Upper lobe of left lung (tissue), 4 donors: ENCODE data around the gene REC8.
A peak's percentile ranks its signal among the peaks of the same experiment; 100 is the strongest.

ENCODE experiments used
- POLR2A ChIP-seq, 4 donors: fragments of 450-650 bp; IDR thresholded peaks; one replicate each; pipeline ENCODE4 v1.5.1; 2016 to 2017; ENCODE audit warnings: antibody characterized with exemption in 4 of 4, mild to moderate bottlenecking in 2 of 4
- POLR2AphosphoS5 ChIP-seq, 2 donors: sonication (generic); formaldehyde crosslinking; IDR thresholded peaks; one replicate each; pipeline ENCODE4 v1.5.1; 2017; ENCODE audit warnings: antibody characterized with exemption in 2 of 2

GRCh38 chr14:24188251-24189058, 16.6 kb downstream of the REC8 start, which contains the start of gene IPO4:
- TF ChIP-seq POLR2A (IDR thresholded peaks at IDR 0.05) (peak in 3 of 4 donors; percentile 24 to 66 (median 66)), POLR2AphosphoS5 (IDR thresholded peaks at IDR 0.05) (peak; percentile 81 to 86)
